ENCODE results near the gene AKT1.

Gene AKT1

GRCh38 chr14:104804481-104805325, 9.2 kb upstream of the AKT1 start:
- H3K27ac ChIP-seq: peak overlapping the region; percentile 98
- no peak for TF ChIP-seq ZFX (IDR thresholded peaks at IDR 0.05; ENCODE audit: borderline replicate concordance)
- TF ChIP-seq, protein P1, sequence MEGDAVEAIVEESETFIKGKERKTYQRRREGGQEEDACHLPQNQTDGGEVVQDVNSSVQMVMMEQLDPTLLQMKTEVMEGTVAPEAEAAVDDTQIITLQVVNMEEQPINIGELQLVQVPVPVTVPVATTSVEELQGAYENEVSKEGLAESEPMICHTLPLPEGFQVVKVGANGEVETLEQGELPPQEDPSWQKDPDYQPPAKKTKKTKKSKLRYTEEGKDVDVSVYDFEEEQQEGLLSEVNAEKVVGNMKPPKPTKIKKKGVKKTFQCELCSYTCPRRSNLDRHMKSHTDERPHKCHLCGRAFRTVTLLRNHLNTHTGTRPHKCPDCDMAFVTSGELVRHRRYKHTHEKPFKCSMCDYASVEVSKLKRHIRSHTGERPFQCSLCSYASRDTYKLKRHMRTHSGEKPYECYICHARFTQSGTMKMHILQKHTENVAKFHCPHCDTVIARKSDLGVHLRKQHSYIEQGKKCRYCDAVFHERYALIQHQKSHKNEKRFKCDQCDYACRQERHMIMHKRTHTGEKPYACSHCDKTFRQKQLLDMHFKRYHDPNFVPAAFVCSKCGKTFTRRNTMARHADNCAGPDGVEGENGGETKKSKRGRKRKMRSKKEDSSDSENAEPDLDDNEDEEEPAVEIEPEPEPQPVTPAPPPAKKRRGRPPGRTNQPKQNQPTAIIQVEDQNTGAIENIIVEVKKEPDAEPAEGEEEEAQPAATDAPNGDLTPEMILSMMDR (IDR thresholded peaks at IDR 0.05): no peak

DNA sequence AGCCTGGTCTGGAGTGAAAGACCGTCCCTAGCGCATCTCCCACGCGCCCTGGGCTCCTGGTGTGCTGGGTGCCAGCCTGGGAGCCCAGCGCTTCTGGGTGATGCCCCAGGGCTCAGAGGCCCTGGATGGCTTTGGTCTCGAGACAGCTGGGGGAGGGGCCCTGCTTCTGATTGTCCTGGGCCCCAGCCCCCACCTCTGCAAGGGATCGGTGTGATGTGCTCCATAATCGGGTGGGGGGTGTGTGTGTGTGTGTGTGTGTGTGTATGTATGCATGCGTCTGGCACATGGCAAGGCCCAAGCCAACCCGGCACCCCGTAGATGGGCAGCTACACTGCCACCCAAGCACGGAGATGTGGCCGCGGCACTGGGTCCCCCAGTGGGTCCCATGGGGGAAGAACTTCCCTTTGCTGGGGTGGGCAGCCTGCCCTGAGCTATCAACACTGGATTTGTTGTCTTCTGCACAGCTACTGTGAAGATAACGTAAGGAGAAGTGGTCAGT, 8.4 kb upstream of the AKT1 start:
- H3K27ac ChIP-seq: peak overlapping the region; percentile 98
- TF ChIP-seq, protein P1 (IDR thresholded peaks at IDR 0.05): no peak
- TF ChIP-seq ZFX (IDR thresholded peaks at IDR 0.05; ENCODE audit: borderline replicate concordance): no peak

DNA sequence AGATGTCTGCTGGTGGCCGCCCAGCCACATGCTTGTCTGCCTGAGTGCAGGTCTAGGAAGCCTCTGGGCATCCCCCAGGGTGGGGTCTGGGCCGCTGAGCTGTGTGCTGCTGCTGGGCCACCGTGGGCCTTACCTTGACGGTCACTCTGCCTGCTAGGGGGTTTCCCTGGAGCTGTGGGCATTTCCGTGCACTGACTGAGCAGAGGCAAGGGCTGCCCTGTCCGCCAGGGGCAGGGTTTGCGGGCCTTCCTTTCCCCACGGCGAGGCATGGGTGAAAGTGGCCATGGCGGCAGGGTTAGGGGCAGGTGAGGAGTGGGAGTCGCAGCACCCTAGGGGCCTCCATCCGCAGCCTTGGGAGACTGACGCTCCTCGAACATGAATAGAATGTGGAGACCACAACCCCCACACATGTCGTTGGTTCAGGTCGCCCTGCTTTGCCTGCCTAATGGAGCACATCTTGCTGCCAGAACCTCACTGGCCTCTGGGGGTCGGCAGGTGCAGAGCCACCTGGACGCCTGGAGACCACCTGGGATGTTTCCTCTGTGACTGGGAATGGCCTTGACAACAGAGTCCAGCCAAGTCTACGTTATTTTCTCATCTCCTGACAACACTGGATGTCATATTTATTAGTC, 7.8 kb upstream of the AKT1 start:
- TF ChIP-seq, protein P1 (IDR thresholded peaks at IDR 0.05): no peak
- TF ChIP-seq ZFX (IDR thresholded peaks at IDR 0.05; ENCODE audit: borderline replicate concordance): no peak
- H3K27ac ChIP-seq: peak overlapping the region; percentile 98

DNA sequence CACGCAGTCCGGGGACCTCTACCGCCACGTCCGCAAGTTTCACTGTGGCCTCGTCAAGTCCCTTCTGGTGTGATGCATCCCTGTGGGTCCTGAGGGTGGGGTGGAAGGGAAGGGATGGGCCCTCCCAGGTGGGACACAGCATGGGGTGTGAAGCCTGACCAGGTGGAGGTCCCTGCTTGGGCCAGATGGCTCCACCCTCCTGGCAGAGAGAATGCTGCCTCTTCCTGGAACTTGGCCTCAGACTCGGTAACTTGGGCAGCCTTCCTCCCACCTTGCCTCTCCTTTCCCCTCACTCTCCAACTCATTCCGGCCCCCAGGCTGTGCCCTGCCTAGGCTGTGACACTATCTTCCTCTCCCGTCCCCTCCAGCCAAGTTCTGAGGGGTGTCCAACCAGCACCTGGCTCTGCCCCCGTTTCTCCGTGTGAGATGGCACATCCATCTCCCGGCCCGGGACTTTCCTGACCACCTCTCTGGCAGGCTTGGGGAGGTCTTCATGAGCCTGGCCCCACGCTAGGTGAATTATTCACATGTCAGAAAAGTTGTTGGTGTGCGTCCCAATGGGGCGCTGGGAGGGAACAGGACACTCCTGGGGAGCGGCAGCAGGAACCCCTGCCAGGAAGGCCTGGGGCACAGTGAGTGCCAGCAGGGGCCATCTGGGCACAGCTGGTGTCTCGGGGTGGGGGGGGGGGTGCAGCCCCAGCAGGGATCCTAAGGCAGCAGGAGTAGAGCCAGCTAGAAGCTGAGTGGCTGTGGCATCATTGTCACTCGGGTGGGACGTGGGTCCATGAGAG, 7.0 kb upstream of the AKT1 start:
- H3K27ac ChIP-seq: peak overlapping the region; percentile 98
- TF ChIP-seq, protein P1 (IDR thresholded peaks at IDR 0.05): no peak

DNA sequence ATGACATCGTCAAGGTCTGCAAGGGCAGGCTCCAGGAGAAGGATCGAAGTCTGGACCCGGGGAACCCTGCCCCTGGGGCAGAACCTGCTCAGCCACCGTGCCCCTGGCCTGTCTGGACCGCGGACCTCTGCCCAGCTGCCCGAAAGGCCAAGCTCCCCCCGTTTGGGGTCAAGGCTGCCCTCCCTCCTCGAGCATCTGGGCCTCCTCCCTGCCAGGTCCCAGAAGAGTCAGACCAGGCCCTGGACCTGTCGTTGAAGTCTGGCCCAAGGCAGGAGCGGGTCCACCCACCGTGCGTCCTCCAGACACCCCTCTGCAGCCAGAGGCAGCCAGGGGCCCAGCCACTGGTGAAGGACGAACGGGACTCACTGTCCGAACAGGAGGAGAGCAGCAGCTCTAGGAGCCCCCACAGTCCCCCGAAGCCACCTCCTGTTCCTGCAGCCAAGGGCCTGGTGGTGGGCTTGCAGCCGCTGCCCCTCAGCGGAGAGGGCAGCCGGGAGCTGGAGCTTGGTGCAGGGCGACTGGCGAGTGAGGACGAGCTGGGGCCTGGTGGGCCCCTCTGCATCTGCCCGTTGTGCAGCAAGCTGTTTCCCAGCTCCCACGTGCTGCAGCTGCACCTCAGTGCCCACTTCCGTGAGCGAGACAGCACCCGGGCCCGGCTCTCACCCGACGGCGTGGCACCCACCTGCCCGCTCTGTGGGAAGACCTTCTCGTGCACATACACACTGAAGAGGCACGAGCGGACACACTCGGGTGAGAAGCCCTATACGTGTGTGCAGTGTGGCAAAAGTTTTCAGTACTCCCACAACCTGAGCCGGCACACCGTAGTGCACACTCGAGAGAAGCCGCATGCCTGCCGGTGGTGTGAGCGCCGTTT, 6.2 kb upstream of the AKT1 start:
- H3K27ac ChIP-seq: peak overlapping the region; percentile 98
- TF ChIP-seq ZFX (IDR thresholded peaks at IDR 0.05; ENCODE audit: borderline replicate concordance): no peak
- TF ChIP-seq, protein P1 (IDR thresholded peaks at IDR 0.05): no peak

- no peak for TF ChIP-seq ZFX (IDR thresholded peaks at IDR 0.05; ENCODE audit: borderline replicate concordance)
- TF ChIP-seq, protein P1 (IDR thresholded peaks at IDR 0.05): no peak
- H3K27ac ChIP-seq: peak within 1 kb of the TSS; percentile 98
Measured at GRCh38 chr14:104800771-104801519, 5.4 kb upstream of the AKT1 start, which contains the start of gene ZBTB42. ZBTB42 (plus strand) TSS chr14:104801101; CDS start chr14:104801198, 97 bp downstream.
